ENCODE measurements around the gene ST3GAL5. TPM values are rescaled to one million over a fixed set of nuclear protein-coding genes. Genes with fewer than 3 reads are reported as not detected.

The ST3GAL5 gene
- total RNA-seq, 1 donor = 19.4 TPM

- DNase-seq (ENCODE audit: low read depth) = no peak
- no peak overlapping the region for H3K4me3 ChIP-seq (ENCODE audit: low read depth, low read length)
- TF ChIP-seq CTCF (IDR thresholded peaks at IDR 0.05; ENCODE audit: insufficient read depth, low read length) = no peak
Measured at GRCh38 chr2:85925216-85925671, 36.5 kb upstream of the ST3GAL5 start.

- DNase-seq (ENCODE audit: low read depth) = peak; percentile 86
- no peak for TF ChIP-seq CTCF (IDR thresholded peaks at IDR 0.05; ENCODE audit: insufficient read depth, low read length)
- H3K4me3 ChIP-seq (ENCODE audit: low read depth, low read length) = no peak overlapping the region
Measured at GRCh38 chr2:85924522-85924921, 35.7 kb upstream of the ST3GAL5 start.

GRCh38 chr2:85922199-85922598 is 33.4 kb upstream of the ST3GAL5 start:
- no peak overlapping the region for H3K4me3 ChIP-seq (ENCODE audit: low read depth, low read length)
- no peak for DNase-seq (ENCODE audit: low read depth)

GRCh38 chr2:85921659-85922058 is 32.9 kb upstream of the ST3GAL5 start:
- H3K4me3 ChIP-seq (ENCODE audit: low read depth, low read length) = no peak overlapping the region
- DNase-seq (ENCODE audit: low read depth) = no peak
- no peak for TF ChIP-seq CTCF (IDR thresholded peaks at IDR 0.05; ENCODE audit: insufficient read depth, low read length)

More at GRCh38 chr2:85922199-85922598, 33.4 kb upstream of the ST3GAL5 start:
- no peak for TF ChIP-seq CTCF (IDR thresholded peaks at IDR 0.05; ENCODE audit: insufficient read depth, low read length)

GRCh38 chr2:85920810-85921545 is 32.2 kb upstream of the ST3GAL5 start:
- H3K4me3 ChIP-seq (ENCODE audit: low read depth, low read length) = no peak overlapping the region
- DNase-seq (ENCODE audit: low read depth) = peak; percentile 57
- TF ChIP-seq CTCF (IDR thresholded peaks at IDR 0.05; ENCODE audit: insufficient read depth, low read length) = no peak

- no peak for TF ChIP-seq CTCF (IDR thresholded peaks at IDR 0.05; ENCODE audit: insufficient read depth, low read length)
- no peak overlapping the region for H3K4me3 ChIP-seq (ENCODE audit: low read depth, low read length)
- no peak for DNase-seq (ENCODE audit: low read depth)
Measured at GRCh38 chr2:85917887-85918795, 29.4 kb upstream of the ST3GAL5 start.
